Breast epithelium (tissue), 3 donors: ENCODE measurements around the gene ETV3L.

ENCODE experiments used
- CTCF ChIP-seq, 3 donors: fragments of 450-650 bp; IDR thresholded peaks; one replicate each; pipeline ENCODE4 v1.5.1; 2016 to 2017; ENCODE audit warnings: antibody characterized with exemption in 3 of 3, mild to moderate bottlenecking in 3 of 3, moderate library complexity in 3 of 3
- POLR2A ChIP-seq: fragments of 450-650 bp; IDR thresholded peaks from one replicate; pipeline ENCODE4 v1.6.1; 2016; ENCODE audit warnings: antibody characterized with exemption, mild to moderate bottlenecking, moderate library complexity
- POLR2AphosphoS5 ChIP-seq, 3 donors: sonication (generic); formaldehyde crosslinking; IDR thresholded peaks; one replicate each; pipeline ENCODE4 v1.6.1; 2017; ENCODE audit warnings: antibody characterized with exemption in 3 of 3

- TF ChIP-seq POLR2A (no peak), CTCF (IDR thresholded peaks at IDR 0.05) (no peak), POLR2AphosphoS5 (IDR thresholded peaks at IDR 0.05) (no peak)
Measured at GRCh38 chr1:157105988-157106812, 6.6 kb upstream of the ETV3L start.
